Keratinocyte (primary cell): ENCODE data around the gene PTPRU. TPM values are rescaled to one million over a fixed set of nuclear protein-coding genes. Genes with fewer than 3 reads are reported as not detected.

ENCODE experiments used
- DNase-seq: peaks from one replicate; pipeline ENCODE4 v3.0.0-alpha.2; 2011; ENCODE audit warnings: low read depth, missing footprints, low spot score
- FAIRE-seq: peaks from 2 replicates; lab custom pipeline; 2011; peaks lifted over from hg19 to GRCh38; lab: Jason Lieb, UNC
- H2AFZ ChIP-seq: 2 replicates; pipeline ENCODE4 v1.6.0; 2012; ENCODE audit warnings: low read length, control low read depth, inconsistent platforms; ENCODE audit not compliant: control insufficient read depth
- H3K27ac ChIP-seq: 2 replicates; pipeline ENCODE4 v1.5.1; 2011; ENCODE audit warnings: low read length; ENCODE audit not compliant: control insufficient read depth, insufficient read depth
- H3K27me3 ChIP-seq: 3 replicates; pipeline ENCODE4 v1.6.0; 2011; ENCODE audit warnings: low read length; ENCODE audit not compliant: control insufficient read depth, insufficient read depth; ENCODE audit errors: extremely low read depth
- H3K36me3 ChIP-seq, 2 experiments: 2 replicates in 1 of 2; 3 replicates in 1 of 2; pipeline ENCODE4 v1.5.1; 2011; ENCODE audit warnings: low read length in 2 of 2, mild to moderate bottlenecking in 1 of 2; ENCODE audit not compliant: control insufficient read depth in 2 of 2, insufficient read depth in 2 of 2; ENCODE audit errors: extremely low read depth in 1 of 2
- H3K4me1 ChIP-seq: 3 replicates; pipeline ENCODE4 v1.5.1; 2011; ENCODE audit warnings: low read length; ENCODE audit not compliant: control insufficient read depth, insufficient read depth; ENCODE audit errors: extremely low read depth
- H3K4me2 ChIP-seq: 3 replicates; pipeline ENCODE4 v1.6.0; 2011; ENCODE audit warnings: low read depth, low read length; ENCODE audit not compliant: control insufficient read depth, insufficient read depth; ENCODE audit errors: extremely low read depth
- H3K4me3 ChIP-seq, 3 experiments: fragments of 200-600 bp in 1 of 3; sonication (generic) in 1 of 3; 2 replicates in 2 of 3; 3 replicates in 1 of 3; pipeline ENCODE4 v1.5.1; 2011 to 2016; ENCODE audit warnings: low read length in 3 of 3, mild to moderate bottlenecking in 3 of 3, control low read depth in 2 of 3, inconsistent platforms in 1 of 3, low read depth in 1 of 3, mixed read lengths in 1 of 3, mixed run types in 1 of 3, moderate library complexity in 1 of 3; ENCODE audit not compliant: control insufficient read depth in 2 of 3, insufficient read depth in 2 of 3; ENCODE audit errors: extremely low read depth in 1 of 3
- H3K79me2 ChIP-seq: 2 replicates; pipeline ENCODE4 v1.6.0; 2012; ENCODE audit warnings: low read length; ENCODE audit not compliant: control insufficient read depth, insufficient read depth
- H3K9ac ChIP-seq: 3 replicates; pipeline ENCODE4 v1.6.0; 2011; ENCODE audit warnings: low read length; ENCODE audit not compliant: control insufficient read depth, insufficient read depth; ENCODE audit errors: extremely low read depth
- H3K9me1 ChIP-seq: 3 replicates; pipeline ENCODE4 v1.6.0; 2011; ENCODE audit warnings: low read length; ENCODE audit not compliant: control insufficient read depth, insufficient read depth; ENCODE audit errors: extremely low read depth
- H3K9me3 ChIP-seq: 2 replicates; pipeline ENCODE4 v1.5.1; 2012; ENCODE audit warnings: low read depth, low read length; ENCODE audit not compliant: control insufficient read depth
- H4K20me1 ChIP-seq: 3 replicates; pipeline ENCODE4 v1.6.0; 2011; ENCODE audit warnings: low read length; ENCODE audit not compliant: control insufficient read depth, insufficient read depth; ENCODE audit errors: extremely low read depth
- CTCF ChIP-seq, 3 experiments: IDR thresholded peaks in 1 of 3; conservative IDR thresholded peaks in 1 of 3; optimal IDR thresholded peaks in 1 of 3; 2 replicates in 2 of 3; 3 replicates in 1 of 3; pipeline versions ENCODE3 to v1.5.1; 2011; ENCODE audit warnings: low read length in 3 of 3, mild to moderate bottlenecking in 3 of 3, moderate library complexity in 2 of 3, control low read depth in 1 of 3, inconsistent platforms in 1 of 3; ENCODE audit not compliant: insufficient read depth in 2 of 3; ENCODE audit errors: extremely low read depth in 1 of 3
- EZH2 ChIP-seq: IDR thresholded peaks from one replicate; pipeline ENCODE4 v1.6.1; 2012; ENCODE audit warnings: inconsistent platforms, mild to moderate bottlenecking, low read length, moderate library complexity
- dilution Hi-C: fragments of 300-500 bp; cut with MboI; formaldehyde crosslinking; loops from one replicate; pipeline ENCODE4 v1.7.0; 2020; ENCODE audit warnings: low sequenced_read_pairs; ENCODE audit not compliant: extremely low pct_ligation_motif_present
- polyA plus RNA-seq, 5 experiments: library from polyadenylated mRNA; depleted of rRNA in 3 of 5; stranded (reverse) in 3 of 5; stranded (forward) in 1 of 5; unstranded in 1 of 5; fragments of >200 nt; gene quantifications; 1 replicate in 1 of 5; 2 replicates in 3 of 5; 3 replicates in 1 of 5; pipeline versions ENCODE4 v1.2.1 to v1.2.3, GENCODE V29; 2011 to 2012; ENCODE audit warnings: missing spikeins in 2 of 5, low read depth in 1 of 5, low replicate concordance in 1 of 5

The PTPRU gene
- polyA plus RNA-seq, 1 donor (not counting 4 experiments of a cell fraction or from before 2014, with no cell fraction given), result 4.3 TPM

GRCh38 chr1:29291756-29292155, 55.4 kb downstream of the PTPRU start:
- no peaks in the 10 kb centered on the region for H3K79me2 ChIP-seq
- no peak overlapping the region for H3K9ac ChIP-seq
- H3K4me2 ChIP-seq, result no peak overlapping the region
- no peak overlapping the region for H3K27ac ChIP-seq
- H3K4me1 ChIP-seq, result peaks cover 2% of the 10 kb centered on the region
- TF ChIP-seq EZH2 (no peak), CTCF (optimal IDR thresholded peaks at IDR 0.05 in 1 of 3, IDR thresholded peaks at IDR 0.05 in 1 of 3, conservative IDR thresholded peaks at IDR 0.05 in 1 of 3; ENCODE audit: extremely low read depth in 1 of 3, insufficient read depth in 2 of 3, low read length in 3 of 3) (no peak)
- no peak overlapping the region for H2AFZ ChIP-seq
- no peak overlapping the region for H3K4me3 ChIP-seq
- no peaks in the 10 kb centered on the region for H3K9me3 ChIP-seq
- H4K20me1 ChIP-seq, result no peaks in the 10 kb centered on the region
- dilution Hi-C loops, result no loop called here
- no peak for DNase-seq
- no peaks in the 10 kb centered on the region for H3K36me3 ChIP-seq
- no peak for FAIRE-seq
- H3K9me1 ChIP-seq, result no peaks in the 10 kb centered on the region
- no peaks in the 10 kb centered on the region for H3K27me3 ChIP-seq

GRCh38 chr1:29292344-29292743, 56.0 kb downstream of the PTPRU start:
- FAIRE-seq, result peak; percentile 83
- no peaks in the 10 kb centered on the region for H3K79me2 ChIP-seq
- no peaks in the 10 kb centered on the region for H3K9me1 ChIP-seq
- no peak for DNase-seq
- no peaks in the 10 kb centered on the region for H3K36me3 ChIP-seq
- H3K27me3 ChIP-seq, result no peaks in the 10 kb centered on the region
- H2AFZ ChIP-seq, result no peak overlapping the region
- no peak overlapping the region for H3K9ac ChIP-seq
- dilution Hi-C loops, result no loop called here
- peaks cover 2% of the 10 kb centered on the region for H3K4me1 ChIP-seq
- no peak overlapping the region for H3K27ac ChIP-seq
- H3K4me2 ChIP-seq, result no peak overlapping the region
- H3K9me3 ChIP-seq, result no peaks in the 10 kb centered on the region
- TF ChIP-seq EZH2, result no peak
- TF ChIP-seq CTCF (optimal IDR thresholded peaks at IDR 0.05 in 1 of 3, IDR thresholded peaks at IDR 0.05 in 1 of 3, conservative IDR thresholded peaks at IDR 0.05 in 1 of 3; ENCODE audit: extremely low read depth in 1 of 3, insufficient read depth in 2 of 3, low read length in 3 of 3), result no peak
- no peak overlapping the region for H3K4me3 ChIP-seq
- H4K20me1 ChIP-seq, result peaks cover under 1% of the 10 kb centered on the region
